OCI-LY1 (cell line): Measurements from ENCODE around the gene COL5A2.

Experiments used
- EZH2 ChIP-seq: fragments of 200-600 bp; sonication (generic), shearing (Covaris generic); IDR thresholded peaks from 2 replicates; pipeline ENCODE4 v1.8.0; 2017; ENCODE audit warnings: borderline replicate concordance, mixed run types, mild to moderate bottlenecking, antibody characterized with exemption, low read length, moderate library complexity, mixed read lengths
- TF ChIP-seq, protein P1 (sequence below): fragments of 200-600 bp; sonication (generic), shearing (Covaris generic); IDR thresholded peaks from 2 replicates; pipeline ENCODE4 v1.5.1; 2017; ENCODE audit warnings: mild to moderate bottlenecking, antibody characterized with exemption, low read length, moderate library complexity, mixed read lengths

DNA sequence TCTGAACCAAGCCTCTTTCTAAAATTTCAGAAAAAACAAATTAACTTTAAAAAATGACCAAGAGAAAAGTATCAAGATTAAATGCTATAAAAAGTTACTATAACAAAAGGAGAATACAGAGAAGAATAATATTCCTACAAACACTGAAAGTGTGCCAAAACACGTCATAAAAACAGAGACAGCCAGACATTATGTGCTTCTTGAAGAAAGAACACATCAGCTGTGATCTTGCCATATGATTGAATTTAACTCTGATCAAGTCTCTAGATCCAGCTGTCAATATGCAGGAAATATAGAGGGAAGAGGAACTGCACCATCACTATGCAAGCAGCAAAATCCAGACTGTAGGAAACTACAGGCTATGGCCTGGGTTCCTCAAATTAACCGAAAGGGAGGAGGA lies 33.7 kb upstream of the COL5A2 start:
- TF ChIP-seq, protein P1, sequence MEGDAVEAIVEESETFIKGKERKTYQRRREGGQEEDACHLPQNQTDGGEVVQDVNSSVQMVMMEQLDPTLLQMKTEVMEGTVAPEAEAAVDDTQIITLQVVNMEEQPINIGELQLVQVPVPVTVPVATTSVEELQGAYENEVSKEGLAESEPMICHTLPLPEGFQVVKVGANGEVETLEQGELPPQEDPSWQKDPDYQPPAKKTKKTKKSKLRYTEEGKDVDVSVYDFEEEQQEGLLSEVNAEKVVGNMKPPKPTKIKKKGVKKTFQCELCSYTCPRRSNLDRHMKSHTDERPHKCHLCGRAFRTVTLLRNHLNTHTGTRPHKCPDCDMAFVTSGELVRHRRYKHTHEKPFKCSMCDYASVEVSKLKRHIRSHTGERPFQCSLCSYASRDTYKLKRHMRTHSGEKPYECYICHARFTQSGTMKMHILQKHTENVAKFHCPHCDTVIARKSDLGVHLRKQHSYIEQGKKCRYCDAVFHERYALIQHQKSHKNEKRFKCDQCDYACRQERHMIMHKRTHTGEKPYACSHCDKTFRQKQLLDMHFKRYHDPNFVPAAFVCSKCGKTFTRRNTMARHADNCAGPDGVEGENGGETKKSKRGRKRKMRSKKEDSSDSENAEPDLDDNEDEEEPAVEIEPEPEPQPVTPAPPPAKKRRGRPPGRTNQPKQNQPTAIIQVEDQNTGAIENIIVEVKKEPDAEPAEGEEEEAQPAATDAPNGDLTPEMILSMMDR: no peak
- no peak for TF ChIP-seq EZH2
